GM12875 (cell line): ENCODE data around the gene TEX36.

Source experiments
- H3K4me3 ChIP-seq: one replicate; pipeline ENCODE4 v1.5.1; 2011; ENCODE audit warnings: low read depth, low read length, control low read depth
- CTCF ChIP-seq: IDR thresholded peaks from 2 replicates; pipeline ENCODE4 v1.5.1; 2011; ENCODE audit warnings: low read depth, mild to moderate bottlenecking, control low read depth, inconsistent platforms, low read length, moderate library complexity, borderline replicate concordance; ENCODE audit not compliant: insufficient read depth

TEX36 gene

GRCh38 chr10:125640653-125641052, 42.3 kb downstream of the TEX36 start:
- TF ChIP-seq CTCF = no peak
- no peak overlapping the region for H3K4me3 ChIP-seq

- no peak for TF ChIP-seq CTCF
- H3K4me3 ChIP-seq = no peak overlapping the region
Observed at GRCh38 chr10:125639846-125640245, 43.1 kb downstream of the TEX36 start.

GRCh38 chr10:125638555-125638954, 44.4 kb downstream of the TEX36 start:
- no peak overlapping the region for H3K4me3 ChIP-seq
- TF ChIP-seq CTCF = no peak

- H3K4me3 ChIP-seq = no peak overlapping the region
- no peak for TF ChIP-seq CTCF
Observed at GRCh38 chr10:125637496-125637895, 45.5 kb downstream of the TEX36 start.

GRCh38 chr10:125634606-125635005, 48.4 kb downstream of the TEX36 start:
- TF ChIP-seq CTCF = no peak
- H3K4me3 ChIP-seq = no peak overlapping the region

- H3K4me3 ChIP-seq = no peak overlapping the region
- TF ChIP-seq CTCF = no peak
Observed at GRCh38 chr10:125633517-125633999, 49.4 kb downstream of the TEX36 start.

GRCh38 chr10:125631806-125632205, 51.2 kb downstream of the TEX36 start:
- H3K4me3 ChIP-seq = no peak overlapping the region
- TF ChIP-seq CTCF = no peak
